Measurements from ENCODE around the gene CNTNAP2. TPM values are rescaled to one million over a fixed set of nuclear protein-coding genes. Genes with fewer than 3 reads are reported as not detected.

Gene CNTNAP2
- total RNA-seq, 2 experiments from 2014 or later = not detected

GRCh38 chr7:147640821-147641220, 1524.2 kb downstream of the CNTNAP2 start:
- no peaks in the 10 kb centered on the region for H3K36me3 Mint-ChIP-seq (ENCODE audit: low read depth)
- intact Hi-C loops (cut with DNase I, micrococcal nuclease) = no loop called here
- Histone ChIP-seq H3K9me3 (ENCODE audit: control insufficient read depth in 1 of 2, insufficient read depth in 1 of 2, low read length in 2 of 2) (peaks cover 0 to 11% of the 10 kb centered on the region in 2 experiments), H3K36me3 (ENCODE audit: insufficient read depth, low read length) (no peaks in the 10 kb centered on the region), H3K27ac (ENCODE audit: low read depth in 1 of 2, low read length in 2 of 2) (no peak overlapping the region), H3K4me3 (ENCODE audit: low read length) (no peak overlapping the region), H3K4me1 (ENCODE audit: insufficient read depth, low read length) (no peaks in the 10 kb centered on the region), H3K27me3 (ENCODE audit: control insufficient read depth in 1 of 2, insufficient read depth in 2 of 2, low read length in 2 of 2) (no peaks in the 10 kb centered on the region)
- H3K4me1 Mint-ChIP-seq (ENCODE audit: low read depth) = no peaks in the 10 kb centered on the region
- ATAC-seq (ENCODE audit: poor library complexity) (no peak), DNase-seq (no peak)
- ChIA-PET POLR2A (no interaction called here), CTCF (no interaction called here)
- no peak overlapping the region for H3K27ac Mint-ChIP-seq
- no peak overlapping the region for H3K4me3 Mint-ChIP-seq
- H3K27me3 Mint-ChIP-seq = no peaks in the 10 kb centered on the region
- H3K9me3 Mint-ChIP-seq = peaks cover 13% of the 10 kb centered on the region
- TF ChIP-seq, protein P1, sequence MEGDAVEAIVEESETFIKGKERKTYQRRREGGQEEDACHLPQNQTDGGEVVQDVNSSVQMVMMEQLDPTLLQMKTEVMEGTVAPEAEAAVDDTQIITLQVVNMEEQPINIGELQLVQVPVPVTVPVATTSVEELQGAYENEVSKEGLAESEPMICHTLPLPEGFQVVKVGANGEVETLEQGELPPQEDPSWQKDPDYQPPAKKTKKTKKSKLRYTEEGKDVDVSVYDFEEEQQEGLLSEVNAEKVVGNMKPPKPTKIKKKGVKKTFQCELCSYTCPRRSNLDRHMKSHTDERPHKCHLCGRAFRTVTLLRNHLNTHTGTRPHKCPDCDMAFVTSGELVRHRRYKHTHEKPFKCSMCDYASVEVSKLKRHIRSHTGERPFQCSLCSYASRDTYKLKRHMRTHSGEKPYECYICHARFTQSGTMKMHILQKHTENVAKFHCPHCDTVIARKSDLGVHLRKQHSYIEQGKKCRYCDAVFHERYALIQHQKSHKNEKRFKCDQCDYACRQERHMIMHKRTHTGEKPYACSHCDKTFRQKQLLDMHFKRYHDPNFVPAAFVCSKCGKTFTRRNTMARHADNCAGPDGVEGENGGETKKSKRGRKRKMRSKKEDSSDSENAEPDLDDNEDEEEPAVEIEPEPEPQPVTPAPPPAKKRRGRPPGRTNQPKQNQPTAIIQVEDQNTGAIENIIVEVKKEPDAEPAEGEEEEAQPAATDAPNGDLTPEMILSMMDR (IDR thresholded peaks at IDR 0.05) = no peak

DNA sequence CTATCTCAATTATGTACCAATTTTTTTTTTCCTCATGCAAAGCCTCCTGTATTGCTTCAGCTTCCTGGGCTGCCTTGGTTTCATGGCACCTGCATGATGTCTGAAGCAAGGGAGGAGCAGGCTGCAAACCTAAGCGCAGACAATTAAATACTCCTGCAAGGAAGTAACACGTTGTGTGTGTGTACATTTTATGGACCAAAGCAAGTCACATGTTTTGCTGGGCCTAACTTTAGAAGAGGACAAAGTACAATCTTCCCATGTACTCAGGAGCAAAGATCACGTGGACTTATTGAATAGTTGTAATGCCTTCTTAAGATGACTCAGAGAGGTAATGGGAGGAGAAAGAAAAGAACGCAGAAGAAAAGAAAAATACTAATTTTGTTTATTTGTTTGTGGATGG, 1530.0 kb downstream of the CNTNAP2 start:
- ChIA-PET CTCF (no interaction called here), POLR2A (no interaction called here)
- no peak for ATAC-seq (ENCODE audit: poor library complexity)
- peaks cover 0 to 6% of the 10 kb centered on the region in 2 experiments for H3K9me3 ChIP-seq (ENCODE audit: control insufficient read depth in 1 of 2, insufficient read depth in 1 of 2, low read length in 2 of 2)
- Mint-ChIP-seq H3K36me3 (ENCODE audit: low read depth) (no peaks in the 10 kb centered on the region), H3K27ac (no peak overlapping the region), H3K4me1 (ENCODE audit: low read depth) (no peaks in the 10 kb centered on the region), H3K9me3 (peaks cover 6% of the 10 kb centered on the region), H3K4me3 (no peak overlapping the region), H3K27me3 (no peaks in the 10 kb centered on the region)
- no peak overlapping the region for H3K4me3 ChIP-seq (ENCODE audit: low read length)
- no peaks in the 10 kb centered on the region for H3K4me1 ChIP-seq (ENCODE audit: insufficient read depth, low read length)
- no peak for DNase-seq
- intact Hi-C loops (cut with DNase I, micrococcal nuclease) = no loop called here
- H3K27ac ChIP-seq (ENCODE audit: low read depth in 1 of 2, low read length in 2 of 2) = no peak overlapping the region
- H3K36me3 ChIP-seq (ENCODE audit: insufficient read depth, low read length) = no peaks in the 10 kb centered on the region
- H3K27me3 ChIP-seq (ENCODE audit: control insufficient read depth in 1 of 2, insufficient read depth in 2 of 2, low read length in 2 of 2) = no peaks in the 10 kb centered on the region
- TF ChIP-seq, protein P1 (IDR thresholded peaks at IDR 0.05) = no peak

GRCh38 chr7:147650991-147651390, 1534.4 kb downstream of the CNTNAP2 start:
- Histone ChIP-seq H3K36me3 (ENCODE audit: insufficient read depth, low read length) (no peaks in the 10 kb centered on the region), H3K4me1 (ENCODE audit: insufficient read depth, low read length) (no peaks in the 10 kb centered on the region), H3K27me3 (ENCODE audit: control insufficient read depth in 1 of 2, insufficient read depth in 2 of 2, low read length in 2 of 2) (no peaks in the 10 kb centered on the region), H3K9me3 (ENCODE audit: control insufficient read depth in 1 of 2, insufficient read depth in 1 of 2, low read length in 2 of 2) (peaks cover 0 to 12% of the 10 kb centered on the region in 2 experiments), H3K27ac (ENCODE audit: low read depth in 1 of 2, low read length in 2 of 2) (no peak overlapping the region), H3K4me3 (ENCODE audit: low read length) (no peak overlapping the region)
- Mint-ChIP-seq H3K4me1 (ENCODE audit: low read depth) (no peaks in the 10 kb centered on the region), H3K9me3 (no peaks in the 10 kb centered on the region), H3K4me3 (no peak overlapping the region), H3K27me3 (no peaks in the 10 kb centered on the region), H3K36me3 (ENCODE audit: low read depth) (no peaks in the 10 kb centered on the region), H3K27ac (no peak overlapping the region)
- intact Hi-C loops (cut with DNase I, micrococcal nuclease) = no loop called here
- no peak for DNase-seq
- CTCF ChIA-PET = no interaction called here
- POLR2A ChIA-PET = no interaction called here
- no peak for ATAC-seq (ENCODE audit: poor library complexity)
- TF ChIP-seq, protein P1 (IDR thresholded peaks at IDR 0.05) = no peak

Measured in CD4-positive, alpha-beta T cell (primary cell).